HCT116 (cell line): ENCODE measurements around the gene CISD3.

ENCODE experiments used
- EGR1 ChIP-seq: IDR thresholded peaks from 2 replicates; pipeline ENCODE4 v1.6.1; 2012; ENCODE audit warnings: low read depth
- EZH2phosphoT487 ChIP-seq: fragments of 200-600 bp; IDR thresholded peaks from 2 replicates; pipeline ENCODE4 v1.6.1; 2018; ENCODE audit warnings: antibody characterized with exemption, borderline replicate concordance
- POLR2A ChIP-seq: IDR thresholded peaks from 2 replicates; pipeline ENCODE4 v1.7.0; 2011; ENCODE audit warnings: borderline replicate concordance; ENCODE audit not compliant: insufficient read depth, insufficient read length; ENCODE audit errors: extremely low read depth
- REST ChIP-seq: IDR thresholded peaks from 2 replicates; pipeline ENCODE4 v1.6.1; 2012; ENCODE audit warnings: low read depth

GRCh38 chr17:38703742-38704605 is 26.2 kb upstream of the CISD3 start:
- TF ChIP-seq REST (no peak), POLR2A (peak; percentile 29), EZH2phosphoT487 (no peak), EGR1 (peak; percentile 63; the same call in 1 of the 2 replicates)
